Sigmoid colon (tissue), 7 donors: ENCODE measurements around the gene CYB5B. TPM values are rescaled to one million over a fixed set of nuclear protein-coding genes. Genes with fewer than 3 reads are reported as not detected.

Experiments
- DNase-seq: peaks from one replicate; pipeline ENCODE4 v3.0.0-alpha.2; 2019
- H3K27ac ChIP-seq, 4 donors: fragments of 200-600 bp; sonication (generic); one replicate each; pipeline ENCODE4 v1.5.1; 2016 to 2019; ENCODE audit warnings: mild to moderate bottlenecking in 1 of 4
- H3K27me3 ChIP-seq, 3 donors: fragments of 200-600 bp; sonication (generic); one replicate each; pipeline ENCODE4 v1.5.1; 2019; ENCODE audit warnings: mild to moderate bottlenecking in 1 of 3
- H3K36me3 ChIP-seq, 4 donors: fragments of 200-600 bp; sonication (generic); one replicate each; pipeline ENCODE4 v1.5.1; 2016 to 2019
- H3K4me1 ChIP-seq, 4 donors: fragments of 200-600 bp; sonication (generic); one replicate each; pipeline ENCODE4 v1.5.1; 2017 to 2019
- H3K4me3 ChIP-seq, 4 donors: fragments of 200-600 bp; sonication (generic); one replicate each; pipeline ENCODE4 v1.5.1; 2017 to 2019; ENCODE audit warnings: mild to moderate bottlenecking in 2 of 4, moderate library complexity in 1 of 4
- H3K9me3 ChIP-seq, 4 donors: fragments of 200-600 bp in 3 of 4; sonication (generic) in 3 of 4; one replicate each; pipeline versions ENCODE4 v1.5.1 to v1.6.1; 2013 to 2019
- CTCF ChIP-seq, 4 experiments: fragments of 450-650 bp in 3 of 4; fragments of 200-600 bp in 1 of 4; IDR thresholded peaks; one replicate each; pipeline ENCODE4 v1.5.1; 2016 to 2019; ENCODE audit warnings: antibody characterized with exemption in 4 of 4, mild to moderate bottlenecking in 3 of 4, moderate library complexity in 2 of 4
- EP300 ChIP-seq, 4 donors: sonication (generic); formaldehyde crosslinking; IDR thresholded peaks; one replicate each; pipeline ENCODE4 v1.6.1; 2017; ENCODE audit warnings: antibody characterized with exemption in 4 of 4
- POLR2A ChIP-seq, 2 donors: fragments of 450-650 bp; IDR thresholded peaks; one replicate each; pipeline ENCODE4 v1.6.1; 2016; ENCODE audit warnings: antibody characterized with exemption in 2 of 2, mild to moderate bottlenecking in 2 of 2, moderate library complexity in 2 of 2
- POLR2AphosphoS5 ChIP-seq, 4 donors: sonication (generic); formaldehyde crosslinking; IDR thresholded peaks; one replicate each; pipeline ENCODE4 v1.6.1; 2017; ENCODE audit warnings: antibody characterized with exemption in 4 of 4
- WGBS, 2 donors: extraction: QIAGEN DNeasy Blood & Tissue Kit; methylation state at CpG; one replicate each; pipeline ENCODE4 v1.1.7; 2013; 5-methylcytosine and 5-hydroxymethylcytosine counted together
- intact Hi-C: fragments of 100-400 bp; cut with DNase I; formaldehyde crosslinking; loops from one replicate; pipeline ENCODE4 v1.15.1; 2023
- polyA plus RNA-seq, 3 donors: library from polyadenylated mRNA; stranded (reverse); fragments of 200-250 nt; gene quantifications; one replicate each; pipeline ENCODE4 v1.2.3, GENCODE V29; 2013
- total RNA-seq, 4 donors: library from RNA; depleted of rRNA; stranded (reverse); fragments of >200 nt; gene quantifications; one replicate each; pipeline ENCODE4 v1.1.0, GENCODE V29; 2016
- donor health status: healthy with polysubstance abuse.
- donor health status: Bipolar disorder and iron deficiency.
- donor health status: healthy.

Gene CYB5B
- total and polyA plus RNA-seq, 7 donors, result 24.4 to 196 (median 43.8) TPM

GRCh38 chr16:69508033-69508755 is 83.8 kb downstream of the CYB5B start:
- intact Hi-C loops, result no loop called here
- Histone ChIP-seq H3K36me3 (no peaks in the 10 kb centered on the region), H3K4me1 (no peaks in the 10 kb centered on the region), H3K4me3 (no peak overlapping the region), H3K27me3 (no peaks in the 10 kb centered on the region), H3K9me3 (no peaks in the 10 kb centered on the region), H3K27ac (no peak overlapping the region)
- 73 to 87% methylated on average over 4 of the region's 4 CpGs for WGBS, 2 donors
- TF ChIP-seq POLR2A (IDR thresholded peaks at IDR 0.05), result no peak
- DNase-seq, result no peak

GRCh38 chr16:69509125-69509524 is 84.7 kb downstream of the CYB5B start:
- no peak for DNase-seq
- no peaks in the 10 kb centered on the region for H3K4me1 ChIP-seq
- no peaks in the 10 kb centered on the region for H3K27me3 ChIP-seq
- H3K4me3 ChIP-seq, result no peak overlapping the region
- no peak for TF ChIP-seq CTCF (IDR thresholded peaks at IDR 0.05)
- no peak for TF ChIP-seq POLR2A (IDR thresholded peaks at IDR 0.05)
- no peak for TF ChIP-seq POLR2AphosphoS5 (IDR thresholded peaks at IDR 0.05)
- TF ChIP-seq EP300 (IDR thresholded peaks at IDR 0.05), result no peak
- 92% methylated on average over 5 of the region's 5 CpGs for WGBS, 2 donors
- H3K27ac ChIP-seq, result no peak overlapping the region
- H3K9me3 ChIP-seq, result no peaks in the 10 kb centered on the region
- intact Hi-C loops, result no loop called here
- no peaks in the 10 kb centered on the region for H3K36me3 ChIP-seq

GRCh38 chr16:69511651-69512050 is 87.2 kb downstream of the CYB5B start:
- TF ChIP-seq EP300 (IDR thresholded peaks at IDR 0.05) (no peak), POLR2A (IDR thresholded peaks at IDR 0.05) (no peak), CTCF (IDR thresholded peaks at IDR 0.05) (no peak), POLR2AphosphoS5 (IDR thresholded peaks at IDR 0.05) (no peak)
- Histone ChIP-seq H3K36me3 (no peaks in the 10 kb centered on the region), H3K27ac (no peak overlapping the region), H3K4me1 (no peaks in the 10 kb centered on the region), H3K4me3 (no peak overlapping the region), H3K27me3 (no peaks in the 10 kb centered on the region), H3K9me3 (no peaks in the 10 kb centered on the region)
- 92 to 98% methylated on average over 4 of the region's 4 CpGs for WGBS, 2 donors
- DNase-seq, result no peak
- intact Hi-C loops, result no loop called here

- no peak for TF ChIP-seq POLR2A (IDR thresholded peaks at IDR 0.05)
- TF ChIP-seq CTCF (IDR thresholded peaks at IDR 0.05), result no peak
- no peak for TF ChIP-seq POLR2AphosphoS5 (IDR thresholded peaks at IDR 0.05)
- no peak for TF ChIP-seq EP300 (IDR thresholded peaks at IDR 0.05)
- no peaks in the 10 kb centered on the region for H3K4me1 ChIP-seq
- H3K4me3 ChIP-seq, result no peak overlapping the region
- H3K27ac ChIP-seq, result no peak overlapping the region
- H3K9me3 ChIP-seq, result no peaks in the 10 kb centered on the region
- DNase-seq, result no peak
- H3K36me3 ChIP-seq, result no peaks in the 10 kb centered on the region
- WGBS, 2 donors, result 52 to 78% methylated on average over 2 of the region's 2 CpGs
- intact Hi-C loops, result no loop called here
- H3K27me3 ChIP-seq, result no peaks in the 10 kb centered on the region
Measured at GRCh38 chr16:69513180-69513966, 89.0 kb downstream of the CYB5B start.

GRCh38 chr16:69514356-69514755 is 89.9 kb downstream of the CYB5B start:
- Histone ChIP-seq H3K27ac (no peak overlapping the region), H3K36me3 (no peaks in the 10 kb centered on the region), H3K9me3 (no peaks in the 10 kb centered on the region), H3K4me3 (no peak overlapping the region), H3K27me3 (no peaks in the 10 kb centered on the region), H3K4me1 (no peaks in the 10 kb centered on the region)
- intact Hi-C loops, result no loop called here
- WGBS, 2 donors, result 90% methylated on average over 6 of the region's 6 CpGs
- DNase-seq, result no peak
- no peak for TF ChIP-seq EP300 (IDR thresholded peaks at IDR 0.05)
- TF ChIP-seq POLR2AphosphoS5 (IDR thresholded peaks at IDR 0.05), result no peak

Other genes starting within 250 kb of the CYB5B start
- gene SNTB2, start 237.5 kb upstream of the CYB5B start, total RNA-seq, result 10 to 100 TPM; 23.2 to 38.2 (median 30.0) TPM
- 1 to 10 TPM; 4.2 to 7.3 (median 5.8) TPM for gene SNTB2, start 237.5 kb upstream of the CYB5B start, polyA plus RNA-seq
- 10 to 100 TPM; 31.7 to 39.3 (median 34.8) TPM for gene VPS4A, start 113.3 kb upstream of the CYB5B start, total RNA-seq
- 10 to 100 TPM; 25.8 to 31.7 (median 29.3) TPM for gene VPS4A, start 113.3 kb upstream of the CYB5B start, polyA plus RNA-seq
- gene PDF, start 94.0 kb upstream of the CYB5B start, total RNA-seq, result 10 to 100 TPM in 2 of 4 donors, 1 to 10 TPM in 2; 8.6 to 18.6 (median 10.5) TPM
- 10 to 100 TPM in 1 of 3 donors, 1 to 10 TPM in 1, not detected in 1; 6.5 to 14.7 TPM for gene PDF, start 94.0 kb upstream of the CYB5B start, polyA plus RNA-seq
- 10 to 100 TPM; 32.2 to 57.6 (median 42.5) TPM for gene COG8, start 85.1 kb upstream of the CYB5B start, total RNA-seq
- gene COG8, start 85.1 kb upstream of the CYB5B start, polyA plus RNA-seq, result 10 to 100 TPM in 2 of 3 donors, 1 to 10 TPM in 1; 9.6 to 26.2 (median 14.8) TPM
- gene NIP7, start 84.8 kb upstream of the CYB5B start, total RNA-seq, result 10 to 100 TPM in 2 of 4 donors, 1 to 10 TPM in 2; 6.9 to 11.4 (median 9.1) TPM
- gene NIP7, start 84.8 kb upstream of the CYB5B start, polyA plus RNA-seq, result 10 to 100 TPM; 16.5 to 23.8 (median 18.6) TPM
- not detected for gene TMED6, start 72.8 kb upstream of the CYB5B start, total RNA-seq
- 1 to 10 TPM in 2 of 3 donors, not detected in 1; 4.2 to 4.6 TPM for gene TMED6, start 72.8 kb upstream of the CYB5B start, polyA plus RNA-seq
- gene TERF2, start 38.6 kb upstream of the CYB5B start, total RNA-seq, result 10 to 100 TPM; 15.3 to 30.8 (median 21.6) TPM
- gene TERF2, start 38.6 kb upstream of the CYB5B start, polyA plus RNA-seq, result 10 to 100 TPM in 2 of 3 donors, 1 to 10 TPM in 1; 7.8 to 22.2 (median 17.1) TPM
- gene NFAT5, start 141.3 kb downstream of the CYB5B start, total RNA-seq, result 10 to 100 TPM; 39.4 to 57.1 (median 49.0) TPM
- gene NFAT5, start 141.3 kb downstream of the CYB5B start, polyA plus RNA-seq, result 1 to 10 TPM; 1.2 to 8.6 (median 1.6) TPM